GM23248 (cell line): ENCODE results near the gene EHD3.

Source experiments
- EZH2 ChIP-seq: fragments of 200-600 bp; sonication (generic); IDR thresholded peaks from 2 replicates; pipeline ENCODE4 v1.6.1; 2018; ENCODE audit warnings: antibody characterized with exemption, mild to moderate bottlenecking; ENCODE audit not compliant: insufficient read depth, poor library complexity, severe bottlenecking
- EZH2phosphoT487 ChIP-seq: fragments of 200-600 bp; sonication (generic); IDR thresholded peaks from 2 replicates; pipeline ENCODE4 v1.6.1; 2018; ENCODE audit warnings: antibody characterized with exemption, moderate library complexity, mild to moderate bottlenecking, low read depth; ENCODE audit not compliant: insufficient read depth

GRCh38 chr2:31259075-31259474 is 25.1 kb downstream of the EHD3 start:
- no peak for TF ChIP-seq EZH2phosphoT487
- no peak for TF ChIP-seq EZH2
